Smooth muscle cell (in vitro differentiated cells): ENCODE data around the gene LDB2. TPM values are rescaled to one million over a fixed set of nuclear protein-coding genes. Genes with fewer than 3 reads are reported as not detected.

Experiments used
- DNase-seq: peaks from one replicate; lab custom pipeline; 2025; ENCODE audit not compliant: unreplicated experiment; lab: John Stamatoyannopoulos, UW
- H2AFZ ChIP-seq: fragments of 200-600 bp; sonication (generic); 2 replicates; pipeline ENCODE4 v1.6.0; 2016; ENCODE audit warnings: antibody characterized with exemption, low read depth, mild to moderate bottlenecking
- H3F3A ChIP-seq: fragments of 200-600 bp; sonication (generic); 2 replicates; pipeline ENCODE4 v1.6.0; 2017; ENCODE audit warnings: antibody characterized with exemption, low read depth
- H3K27ac ChIP-seq: fragments of 200-600 bp; sonication (generic); 2 replicates; pipeline ENCODE4 v1.5.1; 2016; ENCODE audit warnings: low read depth, mild to moderate bottlenecking
- H3K27me3 ChIP-seq: fragments of 200-600 bp; sonication (generic); 2 replicates; pipeline ENCODE4 v1.6.1; 2016; ENCODE audit warnings: low read depth, mild to moderate bottlenecking
- H3K36me3 ChIP-seq: fragments of 200-600 bp; sonication (generic); 2 replicates; pipeline ENCODE4 v1.5.1; 2016; ENCODE audit warnings: low read depth
- H3K4me1 ChIP-seq: fragments of 200-600 bp; sonication (generic); 2 replicates; pipeline ENCODE4 v1.5.1; 2016; ENCODE audit warnings: low read depth
- H3K4me2 ChIP-seq: fragments of 200-600 bp; sonication (generic); 2 replicates; pipeline ENCODE4 v1.6.0; 2016; ENCODE audit warnings: mild to moderate bottlenecking
- H3K4me3 ChIP-seq: fragments of 200-600 bp; sonication (generic); 2 replicates; pipeline ENCODE4 v1.5.1; 2016; ENCODE audit warnings: mild to moderate bottlenecking
- H3K79me2 ChIP-seq: fragments of 200-600 bp; sonication (generic); 2 replicates; pipeline ENCODE4 v1.6.0; 2016; ENCODE audit warnings: low read depth, mild to moderate bottlenecking
- H3K9ac ChIP-seq: fragments of 200-600 bp; sonication (generic); 2 replicates; pipeline ENCODE4 v1.6.0; 2016; ENCODE audit warnings: low read depth
- H3K9me3 ChIP-seq: fragments of 200-600 bp; sonication (generic); replicated peaks from 2 replicates; pipeline ENCODE4 v1.5.1; 2016; ENCODE audit warnings: low read depth
- H4K20me1 ChIP-seq: fragments of 200-600 bp; sonication (generic); 2 replicates; pipeline ENCODE4 v1.6.0; 2016; ENCODE audit warnings: low read depth
- WGBS: methylation state at CpG from one replicate; pipeline ENCODE4 v1.1.7; 2016; ENCODE audit warnings: low lambda C conversion rate; 5-methylcytosine and 5-hydroxymethylcytosine counted together
- polyA plus RNA-seq: library from polyadenylated mRNA; unstranded; fragments of >200 nt; fragmentation: Nextera tagmentation; extraction: Ambion mirVana; gene quantifications from 2 replicates; pipeline ENCODE4 v1.2.1, GENCODE V29; 2016
- total RNA-seq: library from RNA; depleted of rRNA; stranded (reverse); fragments of >200 nt; gene quantifications from 2 replicates; pipeline ENCODE4 v1.2.3, GENCODE V29; 2014
- TF ChIP-seq, protein P1 (sequence below): fragments of 200-600 bp; sonication (generic); IDR thresholded peaks from 2 replicates; pipeline ENCODE4 v1.5.1; 2017; ENCODE audit warnings: borderline replicate concordance, mild to moderate bottlenecking, antibody characterized with exemption; ENCODE audit not compliant: insufficient read depth, poor library complexity, severe bottlenecking

LDB2 gene
- total and polyA plus RNA-seq, 2 experiments from 2014 or later = 30.6 to 61.5 TPM

- H3K79me2 ChIP-seq = no peaks in the 10 kb centered on the region
- no peak overlapping the region for H3K4me2 ChIP-seq
- H3K27ac ChIP-seq = no peak overlapping the region
- no peak overlapping the region for H3K9ac ChIP-seq
- TF ChIP-seq, protein P1, sequence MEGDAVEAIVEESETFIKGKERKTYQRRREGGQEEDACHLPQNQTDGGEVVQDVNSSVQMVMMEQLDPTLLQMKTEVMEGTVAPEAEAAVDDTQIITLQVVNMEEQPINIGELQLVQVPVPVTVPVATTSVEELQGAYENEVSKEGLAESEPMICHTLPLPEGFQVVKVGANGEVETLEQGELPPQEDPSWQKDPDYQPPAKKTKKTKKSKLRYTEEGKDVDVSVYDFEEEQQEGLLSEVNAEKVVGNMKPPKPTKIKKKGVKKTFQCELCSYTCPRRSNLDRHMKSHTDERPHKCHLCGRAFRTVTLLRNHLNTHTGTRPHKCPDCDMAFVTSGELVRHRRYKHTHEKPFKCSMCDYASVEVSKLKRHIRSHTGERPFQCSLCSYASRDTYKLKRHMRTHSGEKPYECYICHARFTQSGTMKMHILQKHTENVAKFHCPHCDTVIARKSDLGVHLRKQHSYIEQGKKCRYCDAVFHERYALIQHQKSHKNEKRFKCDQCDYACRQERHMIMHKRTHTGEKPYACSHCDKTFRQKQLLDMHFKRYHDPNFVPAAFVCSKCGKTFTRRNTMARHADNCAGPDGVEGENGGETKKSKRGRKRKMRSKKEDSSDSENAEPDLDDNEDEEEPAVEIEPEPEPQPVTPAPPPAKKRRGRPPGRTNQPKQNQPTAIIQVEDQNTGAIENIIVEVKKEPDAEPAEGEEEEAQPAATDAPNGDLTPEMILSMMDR = no peak
- no peaks in the 10 kb centered on the region for H3F3A ChIP-seq
- H3K36me3 ChIP-seq = no peaks in the 10 kb centered on the region
- H3K4me3 ChIP-seq = no peak overlapping the region
- no peaks in the 10 kb centered on the region for H3K27me3 ChIP-seq
- no peak overlapping the region for H2AFZ ChIP-seq
- H3K4me1 ChIP-seq = peaks cover 3% of the 10 kb centered on the region
- WGBS = 97% methylated on average over 2 of the region's 2 CpGs
- H3K9me3 ChIP-seq = no peaks in the 10 kb centered on the region
- no peak for DNase-seq
- H4K20me1 ChIP-seq = no peaks in the 10 kb centered on the region
These were observed 194.0 kb downstream of the LDB2 start for GRCh38 chr4:16704489-16704888.

- Histone ChIP-seq H3K9me3 (no peaks in the 10 kb centered on the region), H4K20me1 (no peaks in the 10 kb centered on the region), H3K4me2 (no peak overlapping the region), H2AFZ (no peak overlapping the region), H3K9ac (no peak overlapping the region), H3K4me3 (no peak overlapping the region), H3K79me2 (no peaks in the 10 kb centered on the region), H3K36me3 (no peaks in the 10 kb centered on the region), H3F3A (no peaks in the 10 kb centered on the region), H3K4me1 (no peaks in the 10 kb centered on the region), H3K27ac (no peak overlapping the region), H3K27me3 (no peaks in the 10 kb centered on the region)
- no peak for DNase-seq
- TF ChIP-seq, protein P1 = no peak
- 100% methylated on average over 1 of the region's 1 CpG for whole genome bisulfite sequencing
These were observed 202.5 kb downstream of the LDB2 start for GRCh38 chr4:16695896-16696295.

DNA sequence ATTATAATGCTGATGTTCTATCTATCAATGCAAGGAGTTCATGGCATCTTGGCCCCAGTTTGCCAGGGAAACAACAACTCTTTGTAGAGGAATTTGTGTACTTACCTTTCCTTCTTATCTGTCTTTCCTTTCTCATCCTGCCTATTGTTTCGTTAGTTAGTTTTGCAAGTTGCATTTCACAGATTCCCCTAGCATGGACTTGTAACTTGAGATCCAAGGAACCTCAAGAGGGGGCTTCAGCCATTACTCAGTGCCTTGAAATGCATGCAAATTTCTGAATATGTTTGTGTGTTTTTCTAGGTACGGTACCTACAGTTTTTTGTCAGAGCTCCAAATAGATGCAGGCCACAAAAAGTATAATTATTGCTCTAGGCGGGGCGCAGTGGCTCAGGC, 203.6 kb downstream of the LDB2 start:
- no peak for DNase-seq
- Histone ChIP-seq H3K4me1 (no peaks in the 10 kb centered on the region), H3K4me2 (no peak overlapping the region), H3K9ac (no peak overlapping the region), H4K20me1 (no peaks in the 10 kb centered on the region), H3K36me3 (no peaks in the 10 kb centered on the region), H3K27ac (no peak overlapping the region), H3K79me2 (no peaks in the 10 kb centered on the region), H3K9me3 (no peaks in the 10 kb centered on the region), H3K4me3 (no peak overlapping the region), H3F3A (no peaks in the 10 kb centered on the region), H2AFZ (no peak overlapping the region), H3K27me3 (no peaks in the 10 kb centered on the region)
- WGBS = 76% methylated on average over 4 of the region's 4 CpGs
- TF ChIP-seq, protein P1 = no peak

DNA sequence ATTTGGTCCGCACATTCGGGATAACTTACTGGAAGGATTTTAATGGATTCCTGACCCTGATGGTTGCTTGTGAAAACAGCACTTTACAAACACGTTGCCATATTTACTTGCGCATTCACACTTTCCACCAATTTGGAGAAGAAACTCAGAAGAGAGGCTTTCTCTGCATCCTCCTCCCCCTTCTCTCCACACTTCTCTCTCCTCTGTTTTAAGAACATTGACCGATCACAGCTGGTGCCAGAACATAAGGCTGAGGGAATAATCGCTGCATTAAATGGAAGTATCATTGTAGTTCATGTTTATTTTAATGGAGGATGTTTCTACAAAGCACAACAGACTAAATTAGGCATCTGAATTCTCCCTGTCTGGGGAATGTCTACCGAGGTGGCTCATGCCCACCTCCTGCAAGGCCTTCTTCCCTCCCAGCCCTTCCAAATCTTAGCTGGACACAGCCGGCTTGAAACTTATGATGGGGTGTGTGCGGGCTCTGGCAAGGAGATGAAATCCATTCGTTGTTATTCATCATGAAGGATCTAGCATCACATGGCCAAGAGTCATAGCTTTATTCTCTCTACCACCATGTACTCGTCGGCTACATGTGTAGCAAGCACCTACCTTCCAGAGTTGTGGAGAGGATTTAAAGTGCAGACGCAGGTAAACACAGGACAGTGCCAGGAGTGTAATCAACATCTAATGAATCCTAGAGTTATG, 204.1 kb downstream of the LDB2 start:
- no peak overlapping the region for H3K9ac ChIP-seq
- H3F3A ChIP-seq = no peaks in the 10 kb centered on the region
- H4K20me1 ChIP-seq = no peaks in the 10 kb centered on the region
- H3K4me2 ChIP-seq = no peak overlapping the region
- WGBS = 83% methylated on average over 13 of the region's 13 CpGs
- no peaks in the 10 kb centered on the region for H3K9me3 ChIP-seq
- TF ChIP-seq, protein P1 = no peak
- no peak for DNase-seq
- no peaks in the 10 kb centered on the region for H3K36me3 ChIP-seq
- no peak overlapping the region for H2AFZ ChIP-seq
- H3K4me1 ChIP-seq = no peaks in the 10 kb centered on the region
- no peaks in the 10 kb centered on the region for H3K27me3 ChIP-seq
- no peaks in the 10 kb centered on the region for H3K79me2 ChIP-seq
- H3K4me3 ChIP-seq = no peak overlapping the region
- H3K27ac ChIP-seq = no peak overlapping the region
